Nephron progenitor cell (in vitro differentiated cells): ENCODE results near the gene TRAP1.
"Not testable (repeated sequence)": the region's sequence is repeated elsewhere in the genome, so short reads cannot be mapped to it uniquely, and the experiment has no call there.

Experiments used
- DNase-seq: peaks from one replicate; pipeline ENCODE4 v3.0.0; 2021
- H3K27ac Mint-ChIP-seq: 2 replicates; pipeline ENCODE4 v1.8.0; 2021; ENCODE audit warnings: mild to moderate bottlenecking, moderate library complexity, mixed read lengths
- H3K27me3 Mint-ChIP-seq: 2 replicates; pipeline ENCODE4 v1.8.0; 2021; ENCODE audit warnings: mild to moderate bottlenecking, low read depth, mixed read lengths; ENCODE audit not compliant: poor library complexity
- H3K36me3 Mint-ChIP-seq: 2 replicates; pipeline ENCODE4 v1.8.0; 2021; ENCODE audit warnings: low read depth, mixed read lengths
- H3K4me1 Mint-ChIP-seq: 2 replicates; pipeline ENCODE4 v1.8.0; 2021; ENCODE audit warnings: mixed read lengths
- H3K4me3 Mint-ChIP-seq: 2 replicates; pipeline ENCODE4 v1.8.0; 2021; ENCODE audit warnings: mild to moderate bottlenecking, moderate library complexity, mixed read lengths
- H3K9me3 Mint-ChIP-seq: 2 replicates; pipeline ENCODE4 v1.8.0; 2021; ENCODE audit warnings: mild to moderate bottlenecking, moderate library complexity, mixed read lengths
- TF ChIP-seq, protein P1 (sequence below): fragments of 200-600 bp; sonication (generic); IDR thresholded peaks from 2 replicates; pipeline ENCODE4 v1.5.0; 2021; ENCODE audit warnings: antibody characterized with exemption

TRAP1 gene

DNA sequence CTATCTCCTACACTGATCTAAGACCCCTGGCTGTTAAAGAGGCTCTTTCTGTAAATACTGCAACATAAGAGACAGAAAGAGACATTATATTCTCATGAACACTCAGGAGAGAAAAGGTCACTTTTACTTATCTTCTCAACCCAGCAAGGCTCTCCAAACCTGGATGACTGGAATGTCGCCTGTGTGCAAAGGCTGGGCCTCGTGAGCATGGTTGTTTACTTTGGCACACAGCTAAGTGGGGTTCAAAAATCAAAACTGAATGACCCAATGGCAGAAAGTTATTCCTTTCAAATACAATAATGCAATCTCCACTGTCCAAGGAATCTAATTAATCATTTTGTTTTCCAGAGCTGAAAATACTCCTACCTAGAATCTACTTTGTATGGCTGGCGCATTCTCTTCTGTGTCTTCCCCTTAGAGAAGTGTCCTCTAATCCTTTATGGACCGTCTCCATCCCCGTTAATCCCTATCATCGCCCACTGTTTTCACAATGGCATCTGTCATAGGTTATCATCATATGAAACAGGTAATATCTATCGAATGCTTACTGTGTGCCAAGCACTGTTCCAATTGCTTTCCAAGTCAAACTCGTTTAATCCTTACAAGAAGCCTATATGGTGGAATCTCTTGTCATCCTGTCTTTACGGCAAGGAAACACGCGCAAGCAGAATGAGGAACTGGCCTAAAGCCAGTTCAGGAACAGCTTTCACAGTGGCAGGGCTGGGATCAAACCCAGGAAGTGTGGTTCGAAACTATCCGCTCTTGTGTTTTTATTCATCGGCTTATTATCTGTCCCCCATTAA lies 107.2 kb downstream of the TRAP1 start:
- DNase-seq: no peak
- TF ChIP-seq, protein P1, sequence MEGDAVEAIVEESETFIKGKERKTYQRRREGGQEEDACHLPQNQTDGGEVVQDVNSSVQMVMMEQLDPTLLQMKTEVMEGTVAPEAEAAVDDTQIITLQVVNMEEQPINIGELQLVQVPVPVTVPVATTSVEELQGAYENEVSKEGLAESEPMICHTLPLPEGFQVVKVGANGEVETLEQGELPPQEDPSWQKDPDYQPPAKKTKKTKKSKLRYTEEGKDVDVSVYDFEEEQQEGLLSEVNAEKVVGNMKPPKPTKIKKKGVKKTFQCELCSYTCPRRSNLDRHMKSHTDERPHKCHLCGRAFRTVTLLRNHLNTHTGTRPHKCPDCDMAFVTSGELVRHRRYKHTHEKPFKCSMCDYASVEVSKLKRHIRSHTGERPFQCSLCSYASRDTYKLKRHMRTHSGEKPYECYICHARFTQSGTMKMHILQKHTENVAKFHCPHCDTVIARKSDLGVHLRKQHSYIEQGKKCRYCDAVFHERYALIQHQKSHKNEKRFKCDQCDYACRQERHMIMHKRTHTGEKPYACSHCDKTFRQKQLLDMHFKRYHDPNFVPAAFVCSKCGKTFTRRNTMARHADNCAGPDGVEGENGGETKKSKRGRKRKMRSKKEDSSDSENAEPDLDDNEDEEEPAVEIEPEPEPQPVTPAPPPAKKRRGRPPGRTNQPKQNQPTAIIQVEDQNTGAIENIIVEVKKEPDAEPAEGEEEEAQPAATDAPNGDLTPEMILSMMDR: no peak
- no peak overlapping the region for H3K27ac Mint-ChIP-seq
- peaks cover 14% of the 10 kb centered on the region for H3K9me3 Mint-ChIP-seq
- peaks cover 66% of the 10 kb centered on the region for H3K36me3 Mint-ChIP-seq
- peak overlapping the region; percentile 99 for H3K4me3 Mint-ChIP-seq
- H3K27me3 Mint-ChIP-seq: no peaks in the 10 kb centered on the region
- H3K4me1 Mint-ChIP-seq: peaks cover 33% of the 10 kb centered on the region

GRCh38 chr16:3608976-3609375 lies 108.3 kb downstream of the TRAP1 start:
- H3K9me3 Mint-ChIP-seq: peaks cover 14% of the 10 kb centered on the region
- not testable (repeated sequence) for H3K27me3 Mint-ChIP-seq, H3K4me3 Mint-ChIP-seq, DNase-seq, H3K27ac Mint-ChIP-seq
- peaks cover 60% of the 10 kb centered on the region for H3K36me3 Mint-ChIP-seq
- peaks cover 33% of the 10 kb centered on the region for H3K4me1 Mint-ChIP-seq

GRCh38 chr16:3608069-3608468 lies 109.3 kb downstream of the TRAP1 start:
- H3K4me1 Mint-ChIP-seq: peaks cover 27% of the 10 kb centered on the region
- TF ChIP-seq, protein P1: no peak
- no peak for DNase-seq
- H3K27ac Mint-ChIP-seq: no peak overlapping the region
- peaks cover 63% of the 10 kb centered on the region for H3K36me3 Mint-ChIP-seq
- H3K27me3 Mint-ChIP-seq: no peaks in the 10 kb centered on the region
- H3K4me3 Mint-ChIP-seq: no peak overlapping the region
- peaks cover 8% of the 10 kb centered on the region for H3K9me3 Mint-ChIP-seq
